ENCODE measurements around the gene WAPL. TPM values are rescaled to one million over a fixed set of nuclear protein-coding genes. Genes with fewer than 3 reads are reported as not detected.
"Not testable (repeated sequence)": the region's sequence is repeated elsewhere in the genome, so short reads cannot be mapped to it uniquely, and the experiment has no call there.

Gene WAPL
- total and polyA plus RNA-seq, 8 donors, result 28.2 to 48.0 (median 44.3) TPM

DNA sequence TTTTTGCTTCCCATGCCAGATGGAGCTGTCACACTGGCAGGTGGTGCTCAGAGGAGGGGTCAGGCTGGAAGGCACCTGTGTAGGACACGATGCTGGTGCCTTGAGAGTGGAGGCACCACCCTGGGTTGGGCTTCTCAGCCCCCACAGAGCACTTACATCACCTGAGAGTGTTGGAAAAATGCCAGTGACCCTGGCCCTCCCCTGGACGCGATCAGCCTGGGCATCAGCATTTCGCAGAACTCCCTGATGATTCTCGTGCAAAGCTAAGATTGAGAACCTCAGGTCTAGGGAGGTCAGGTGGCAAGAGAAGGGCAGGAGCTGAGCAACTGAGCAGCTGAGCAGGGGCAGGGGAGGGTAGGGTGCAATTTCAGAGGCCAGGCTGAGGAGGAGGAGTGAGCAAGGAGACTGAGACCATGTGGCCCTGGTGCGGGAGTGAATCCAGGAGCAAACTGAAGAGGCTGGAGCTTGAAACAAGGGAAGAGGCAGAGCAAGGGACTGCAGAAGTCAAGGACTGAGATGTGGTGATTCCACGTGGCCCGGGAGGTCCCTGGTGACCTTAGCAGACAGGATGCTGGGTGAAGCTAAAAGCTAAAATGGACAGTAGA, 130.3 kb downstream of the WAPL start:
- H3K36me3 ChIP-seq, result no peaks in the 10 kb centered on the region
- H3K27me3 ChIP-seq, result peaks cover 23 to 90% of the 10 kb centered on the region in 2 donors
- intact Hi-C loops (cut with DNase I), result no loop called here
- H3K9me3 ChIP-seq, result no peaks in the 10 kb centered on the region
- no peak for ATAC-seq
- peaks cover 4 to 8% of the 10 kb centered on the region in 2 donors for H3K4me1 ChIP-seq
- no peak overlapping the region for H3K27ac ChIP-seq
- no peak for DNase-seq
- TF ChIP-seq, protein P1, sequence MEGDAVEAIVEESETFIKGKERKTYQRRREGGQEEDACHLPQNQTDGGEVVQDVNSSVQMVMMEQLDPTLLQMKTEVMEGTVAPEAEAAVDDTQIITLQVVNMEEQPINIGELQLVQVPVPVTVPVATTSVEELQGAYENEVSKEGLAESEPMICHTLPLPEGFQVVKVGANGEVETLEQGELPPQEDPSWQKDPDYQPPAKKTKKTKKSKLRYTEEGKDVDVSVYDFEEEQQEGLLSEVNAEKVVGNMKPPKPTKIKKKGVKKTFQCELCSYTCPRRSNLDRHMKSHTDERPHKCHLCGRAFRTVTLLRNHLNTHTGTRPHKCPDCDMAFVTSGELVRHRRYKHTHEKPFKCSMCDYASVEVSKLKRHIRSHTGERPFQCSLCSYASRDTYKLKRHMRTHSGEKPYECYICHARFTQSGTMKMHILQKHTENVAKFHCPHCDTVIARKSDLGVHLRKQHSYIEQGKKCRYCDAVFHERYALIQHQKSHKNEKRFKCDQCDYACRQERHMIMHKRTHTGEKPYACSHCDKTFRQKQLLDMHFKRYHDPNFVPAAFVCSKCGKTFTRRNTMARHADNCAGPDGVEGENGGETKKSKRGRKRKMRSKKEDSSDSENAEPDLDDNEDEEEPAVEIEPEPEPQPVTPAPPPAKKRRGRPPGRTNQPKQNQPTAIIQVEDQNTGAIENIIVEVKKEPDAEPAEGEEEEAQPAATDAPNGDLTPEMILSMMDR (IDR thresholded peaks at IDR 0.05), result no peak
- no peak overlapping the region for H3K4me3 ChIP-seq

DNA sequence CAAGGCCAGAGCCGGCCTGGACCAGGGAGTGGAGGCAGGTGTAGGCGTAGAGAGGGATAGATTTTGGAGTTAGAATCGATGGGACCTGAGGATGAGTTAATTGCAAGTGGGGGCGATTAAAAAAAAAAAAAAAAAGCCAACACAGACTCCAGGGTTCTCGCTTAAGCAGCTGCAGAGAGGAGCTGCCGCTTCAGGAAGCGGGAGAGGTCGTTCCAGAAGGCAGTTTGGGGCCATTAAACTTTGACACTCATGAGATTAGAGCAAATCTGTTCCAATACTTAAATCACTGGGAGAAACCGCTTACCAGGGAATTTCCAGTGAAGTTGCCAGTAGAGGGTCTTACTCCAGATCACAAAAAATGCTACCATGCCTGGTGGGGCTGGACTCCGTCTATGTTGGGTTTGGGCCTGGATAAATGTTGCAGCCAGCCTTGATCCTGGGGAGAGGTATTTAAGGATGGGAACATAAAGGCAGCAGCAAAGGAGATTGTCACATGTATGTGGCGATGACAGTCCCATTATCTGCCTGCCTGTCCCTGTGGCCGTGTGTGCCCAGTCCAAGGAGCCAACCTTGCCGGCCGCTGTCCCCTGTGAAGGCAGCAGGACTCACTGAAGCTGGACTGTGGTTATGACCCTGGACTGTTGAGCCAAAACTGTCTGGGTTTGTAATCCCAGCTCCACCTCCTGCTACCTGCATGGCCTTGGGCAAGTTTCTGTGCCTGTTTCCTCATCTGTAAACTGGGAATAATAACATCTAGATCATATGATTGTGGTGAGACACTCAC, 131.1 kb downstream of the WAPL start:
- ATAC-seq (no peak), DNase-seq (no peak)
- Histone ChIP-seq H3K36me3 (no peaks in the 10 kb centered on the region), H3K4me1 (peaks cover 4 to 8% of the 10 kb centered on the region in 2 donors), H3K27ac (no peak overlapping the region), H3K9me3 (no peaks in the 10 kb centered on the region), H3K27me3 (peaks cover 23 to 90% of the 10 kb centered on the region in 2 donors), H3K4me3 (no peak overlapping the region)
- intact Hi-C loops (cut with DNase I), result no loop called here
- TF ChIP-seq, protein P1 (IDR thresholded peaks at IDR 0.05), result no peak

DNA sequence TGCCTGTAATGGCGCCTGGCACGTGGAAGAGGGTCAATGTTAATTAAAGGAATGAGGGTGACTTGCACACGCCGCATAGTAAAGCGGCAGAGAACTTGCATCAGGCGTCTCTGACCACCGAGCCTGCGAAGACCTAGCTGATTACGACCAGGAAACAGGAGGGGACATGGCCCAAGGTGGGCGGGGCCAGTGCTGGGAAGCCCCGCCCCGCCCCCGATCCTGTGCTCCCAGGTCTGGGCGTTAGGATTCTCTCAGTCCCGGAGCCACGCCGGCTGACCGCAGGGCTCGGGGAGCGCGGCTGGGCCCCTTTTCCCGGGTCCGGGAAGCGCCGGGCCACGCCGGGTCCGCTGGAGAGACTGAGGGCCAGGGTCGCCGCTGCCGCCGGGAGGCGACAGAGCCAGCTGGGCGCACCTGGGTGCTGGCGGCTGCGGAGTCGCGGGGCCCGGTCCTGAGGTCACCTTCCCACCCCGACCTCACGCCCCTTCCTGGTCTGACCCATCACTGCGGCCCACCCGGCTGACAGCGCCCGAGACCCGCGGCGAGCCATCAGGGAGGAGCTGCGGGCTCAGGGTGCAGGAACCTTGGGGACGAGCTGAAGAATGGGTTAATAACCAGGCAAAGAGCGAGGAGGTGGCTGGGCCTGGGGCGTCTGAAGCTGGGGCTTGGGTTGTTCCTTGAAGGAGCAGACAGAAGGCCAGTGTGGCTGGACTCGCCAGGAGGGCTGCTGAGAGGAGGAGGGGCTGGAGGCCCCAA, 132.0 kb downstream of the WAPL start:
- TF ChIP-seq, protein P1 (IDR thresholded peaks at IDR 0.05), result no peak
- Histone ChIP-seq H3K4me1 (peaks cover 4 to 8% of the 10 kb centered on the region in 2 donors), H3K27ac (no peak overlapping the region), H3K27me3 (peaks cover 23 to 93% of the 10 kb centered on the region in 2 donors), H3K36me3 (no peaks in the 10 kb centered on the region), H3K4me3 (peak overlapping the region; percentile 2 to 21), H3K9me3 (no peaks in the 10 kb centered on the region)
- peak in 1 of 4 donors; percentile 84 for DNase-seq
- intact Hi-C loops (cut with DNase I), result no loop called here
- ATAC-seq, result peak; percentile 88

DNA sequence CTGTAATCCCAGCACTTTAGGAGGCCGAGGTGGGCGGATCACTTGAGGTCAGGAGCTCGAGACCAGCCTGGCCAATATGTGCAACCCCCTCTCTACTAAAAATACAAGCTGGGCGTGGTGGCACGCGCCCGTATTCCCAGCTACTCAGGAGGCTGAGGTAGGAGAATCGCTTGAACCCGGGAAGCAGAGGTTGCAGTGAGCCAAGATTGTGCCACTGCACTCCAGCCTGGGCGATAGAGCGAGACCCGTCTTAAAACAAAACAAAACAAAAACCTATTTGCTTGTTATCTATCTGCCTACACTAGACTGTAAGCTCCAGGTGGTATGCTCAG, 132.5 kb downstream of the WAPL start:
- Histone ChIP-seq H3K4me3 (peak overlapping the region in 1 of 2 donors; percentile 21), H3K27me3 (peaks cover 23 to 93% of the 10 kb centered on the region in 2 donors)
- H3K4me1 ChIP-seq; H3K27ac ChIP-seq; ATAC-seq; DNase-seq; intact Hi-C loops (cut with DNase I); H3K36me3 ChIP-seq; H3K9me3 ChIP-seq: not testable (repeated sequence)

DNA sequence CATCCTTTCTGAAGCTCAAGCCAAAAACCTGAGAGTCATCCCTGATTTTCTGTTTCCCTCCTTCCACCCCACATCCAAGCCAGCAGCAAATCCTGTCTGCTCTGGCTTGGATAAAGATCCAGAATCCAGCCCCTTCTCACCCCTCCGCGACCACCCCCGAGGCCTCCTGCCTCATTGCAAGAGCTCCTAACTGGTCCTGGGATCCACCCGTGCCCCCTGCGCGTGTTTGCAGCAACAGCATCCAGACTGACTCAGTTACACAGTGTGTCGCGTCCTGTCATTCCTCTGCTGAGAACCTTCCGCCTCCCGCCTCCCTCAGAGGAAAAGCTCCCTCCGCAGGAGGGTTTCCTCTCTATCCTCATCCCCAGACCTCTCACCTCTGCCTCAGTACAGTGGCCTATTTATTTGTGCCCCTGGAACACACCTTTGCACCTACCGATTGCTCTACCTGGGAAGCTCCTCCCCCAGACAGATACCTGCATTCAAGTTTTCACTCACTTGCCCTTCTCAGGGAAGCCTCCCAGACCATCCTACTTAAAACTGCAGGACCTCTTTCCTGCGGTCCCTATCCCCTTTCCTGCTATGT, 133.4 kb downstream of the WAPL start:
- intact Hi-C loops (cut with DNase I), result no loop called here
- Histone ChIP-seq H3K36me3 (no peaks in the 10 kb centered on the region), H3K4me3 (no peak overlapping the region), H3K4me1 (peaks cover 4 to 8% of the 10 kb centered on the region in 2 donors), H3K27me3 (peaks cover 19 to 90% of the 10 kb centered on the region in 2 donors), H3K27ac (no peak overlapping the region), H3K9me3 (no peaks in the 10 kb centered on the region)
- TF ChIP-seq, protein P1 (IDR thresholded peaks at IDR 0.05), result no peak
- DNase-seq (no peak), ATAC-seq (no peak)

Data from left lung (tissue), 10 donors.